HCT116 (cell line): ENCODE measurements around the gene EEF1AKMT2.

ENCODE experiments used
- EGR1 ChIP-seq: IDR thresholded peaks from 2 replicates; pipeline ENCODE4 v1.6.1; 2012; ENCODE audit warnings: low read depth
- ELF1 ChIP-seq: IDR thresholded peaks from 2 replicates; pipeline ENCODE4 v1.6.1; 2012; ENCODE audit warnings: low read depth, borderline replicate concordance
- EZH2phosphoT487 ChIP-seq: fragments of 200-600 bp; IDR thresholded peaks from 2 replicates; pipeline ENCODE4 v1.6.1; 2018; ENCODE audit warnings: antibody characterized with exemption, borderline replicate concordance
- POLR2A ChIP-seq: IDR thresholded peaks from 2 replicates; pipeline ENCODE4 v1.7.0; 2011; ENCODE audit warnings: borderline replicate concordance; ENCODE audit not compliant: insufficient read depth, insufficient read length; ENCODE audit errors: extremely low read depth
- POLR2AphosphoS5 ChIP-seq: IDR thresholded peaks from 2 replicates; pipeline ENCODE4 v1.6.1; 2011; ENCODE audit warnings: mild to moderate bottlenecking, low read depth, low read length, moderate library complexity
- SIN3A ChIP-seq: IDR thresholded peaks from 2 replicates; pipeline ENCODE4 v1.6.1; 2012; ENCODE audit warnings: low read depth
- TCF7L2 ChIP-seq: IDR thresholded peaks from 2 replicates; pipeline ENCODE4 v1.7.0; 2011; ENCODE audit warnings: borderline replicate concordance, inconsistent platforms; ENCODE audit not compliant: insufficient read depth, insufficient read length; ENCODE audit errors: extremely low read depth
- YY1 ChIP-seq: IDR thresholded peaks from 2 replicates; pipeline ENCODE4 v1.6.1; 2011; ENCODE audit warnings: low read length, low read depth, moderate library complexity, mild to moderate bottlenecking; ENCODE audit not compliant: insufficient replicate concordance; ENCODE audit errors: extremely low read depth
- ZNF274 ChIP-seq: fragments of 200-500 bp; sonication (Bioruptor generic); IDR thresholded peaks from 2 replicates; pipeline ENCODE4 v1.6.1; 2014; ENCODE audit warnings: mild to moderate bottlenecking, low read depth, low read length, inconsistent platforms
- TF ChIP-seq, protein P1 (sequence below), 3 experiments: fragments of 200-600 bp in 1 of 3; sonication (generic) in 1 of 3; IDR thresholded peaks in 2 of 3; conservative IDR thresholded peaks in 1 of 3; 2 replicates each; pipeline ENCODE4 v1.5.1; 2012 to 2017; ENCODE audit warnings: low read depth in 2 of 3, low read length in 2 of 3, antibody characterized with exemption in 1 of 3, borderline replicate concordance in 1 of 3, control low read depth in 1 of 3, mild to moderate bottlenecking in 1 of 3, mixed read lengths in 1 of 3, mixed run types in 1 of 3, moderate library complexity in 1 of 3; ENCODE audit not compliant: insufficient read depth in 1 of 3
- TF ChIP-seq, protein P2 (sequence below): IDR thresholded peaks from 2 replicates; pipeline ENCODE4 v1.6.1; 2012; ENCODE audit warnings: low read depth
- TF ChIP-seq, protein P3 (sequence below): IDR thresholded peaks from 2 replicates; pipeline ENCODE4 v1.6.1; 2012
- TF ChIP-seq, protein P4 (sequence below): IDR thresholded peaks from 2 replicates; pipeline ENCODE4 v1.6.1; 2011; ENCODE audit warnings: mild to moderate bottlenecking, low read length, moderate library complexity; ENCODE audit not compliant: insufficient replicate concordance; ENCODE audit errors: extremely low read depth

DNA sequence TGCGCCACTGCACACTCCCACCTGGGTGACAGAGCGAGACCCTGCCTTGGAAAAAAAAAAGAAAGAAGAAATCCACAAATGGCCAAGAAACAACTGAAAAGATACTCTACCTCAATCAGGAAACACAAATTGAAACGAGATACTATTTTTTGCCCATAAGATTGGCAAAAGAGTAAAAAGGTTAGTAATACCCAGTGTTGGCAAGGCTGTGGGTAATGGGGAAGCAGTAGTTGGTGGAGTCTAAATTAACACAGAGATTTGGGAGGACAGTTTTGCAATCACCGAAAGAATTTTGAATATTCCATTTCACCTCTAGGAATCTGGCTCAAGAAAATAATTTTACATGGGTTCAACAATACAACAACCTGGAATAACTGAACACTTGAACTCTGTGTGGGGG is 29.8 kb upstream of the EEF1AKMT2 start:
- TF ChIP-seq, protein P1, sequence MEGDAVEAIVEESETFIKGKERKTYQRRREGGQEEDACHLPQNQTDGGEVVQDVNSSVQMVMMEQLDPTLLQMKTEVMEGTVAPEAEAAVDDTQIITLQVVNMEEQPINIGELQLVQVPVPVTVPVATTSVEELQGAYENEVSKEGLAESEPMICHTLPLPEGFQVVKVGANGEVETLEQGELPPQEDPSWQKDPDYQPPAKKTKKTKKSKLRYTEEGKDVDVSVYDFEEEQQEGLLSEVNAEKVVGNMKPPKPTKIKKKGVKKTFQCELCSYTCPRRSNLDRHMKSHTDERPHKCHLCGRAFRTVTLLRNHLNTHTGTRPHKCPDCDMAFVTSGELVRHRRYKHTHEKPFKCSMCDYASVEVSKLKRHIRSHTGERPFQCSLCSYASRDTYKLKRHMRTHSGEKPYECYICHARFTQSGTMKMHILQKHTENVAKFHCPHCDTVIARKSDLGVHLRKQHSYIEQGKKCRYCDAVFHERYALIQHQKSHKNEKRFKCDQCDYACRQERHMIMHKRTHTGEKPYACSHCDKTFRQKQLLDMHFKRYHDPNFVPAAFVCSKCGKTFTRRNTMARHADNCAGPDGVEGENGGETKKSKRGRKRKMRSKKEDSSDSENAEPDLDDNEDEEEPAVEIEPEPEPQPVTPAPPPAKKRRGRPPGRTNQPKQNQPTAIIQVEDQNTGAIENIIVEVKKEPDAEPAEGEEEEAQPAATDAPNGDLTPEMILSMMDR (IDR thresholded peaks at IDR 0.05 in 2 of 3, conservative IDR thresholded peaks at IDR 0.05 in 1 of 3; ENCODE audit: borderline replicate concordance in 1 of 3, insufficient read depth in 1 of 3, low read depth in 2 of 3, low read length in 2 of 3): no peak
- TF ChIP-seq YY1 (no peak), ZNF274 (no peak), TCF7L2 (no peak), SIN3A (no peak), EZH2phosphoT487 (no peak), POLR2A (no peak), POLR2AphosphoS5 (no peak), ELF1 (no peak), EGR1 (no peak)
- TF ChIP-seq, protein P2, sequence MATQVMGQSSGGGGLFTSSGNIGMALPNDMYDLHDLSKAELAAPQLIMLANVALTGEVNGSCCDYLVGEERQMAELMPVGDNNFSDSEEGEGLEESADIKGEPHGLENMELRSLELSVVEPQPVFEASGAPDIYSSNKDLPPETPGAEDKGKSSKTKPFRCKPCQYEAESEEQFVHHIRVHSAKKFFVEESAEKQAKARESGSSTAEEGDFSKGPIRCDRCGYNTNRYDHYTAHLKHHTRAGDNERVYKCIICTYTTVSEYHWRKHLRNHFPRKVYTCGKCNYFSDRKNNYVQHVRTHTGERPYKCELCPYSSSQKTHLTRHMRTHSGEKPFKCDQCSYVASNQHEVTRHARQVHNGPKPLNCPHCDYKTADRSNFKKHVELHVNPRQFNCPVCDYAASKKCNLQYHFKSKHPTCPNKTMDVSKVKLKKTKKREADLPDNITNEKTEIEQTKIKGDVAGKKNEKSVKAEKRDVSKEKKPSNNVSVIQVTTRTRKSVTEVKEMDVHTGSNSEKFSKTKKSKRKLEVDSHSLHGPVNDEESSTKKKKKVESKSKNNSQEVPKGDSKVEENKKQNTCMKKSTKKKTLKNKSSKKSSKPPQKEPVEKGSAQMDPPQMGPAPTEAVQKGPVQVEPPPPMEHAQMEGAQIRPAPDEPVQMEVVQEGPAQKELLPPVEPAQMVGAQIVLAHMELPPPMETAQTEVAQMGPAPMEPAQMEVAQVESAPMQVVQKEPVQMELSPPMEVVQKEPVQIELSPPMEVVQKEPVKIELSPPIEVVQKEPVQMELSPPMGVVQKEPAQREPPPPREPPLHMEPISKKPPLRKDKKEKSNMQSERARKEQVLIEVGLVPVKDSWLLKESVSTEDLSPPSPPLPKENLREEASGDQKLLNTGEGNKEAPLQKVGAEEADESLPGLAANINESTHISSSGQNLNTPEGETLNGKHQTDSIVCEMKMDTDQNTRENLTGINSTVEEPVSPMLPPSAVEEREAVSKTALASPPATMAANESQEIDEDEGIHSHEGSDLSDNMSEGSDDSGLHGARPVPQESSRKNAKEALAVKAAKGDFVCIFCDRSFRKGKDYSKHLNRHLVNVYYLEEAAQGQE: no peak
- TF ChIP-seq, protein P3, sequence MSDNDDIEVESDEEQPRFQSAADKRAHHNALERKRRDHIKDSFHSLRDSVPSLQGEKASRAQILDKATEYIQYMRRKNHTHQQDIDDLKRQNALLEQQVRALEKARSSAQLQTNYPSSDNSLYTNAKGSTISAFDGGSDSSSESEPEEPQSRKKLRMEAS: no peak
- TF ChIP-seq, protein P4, sequence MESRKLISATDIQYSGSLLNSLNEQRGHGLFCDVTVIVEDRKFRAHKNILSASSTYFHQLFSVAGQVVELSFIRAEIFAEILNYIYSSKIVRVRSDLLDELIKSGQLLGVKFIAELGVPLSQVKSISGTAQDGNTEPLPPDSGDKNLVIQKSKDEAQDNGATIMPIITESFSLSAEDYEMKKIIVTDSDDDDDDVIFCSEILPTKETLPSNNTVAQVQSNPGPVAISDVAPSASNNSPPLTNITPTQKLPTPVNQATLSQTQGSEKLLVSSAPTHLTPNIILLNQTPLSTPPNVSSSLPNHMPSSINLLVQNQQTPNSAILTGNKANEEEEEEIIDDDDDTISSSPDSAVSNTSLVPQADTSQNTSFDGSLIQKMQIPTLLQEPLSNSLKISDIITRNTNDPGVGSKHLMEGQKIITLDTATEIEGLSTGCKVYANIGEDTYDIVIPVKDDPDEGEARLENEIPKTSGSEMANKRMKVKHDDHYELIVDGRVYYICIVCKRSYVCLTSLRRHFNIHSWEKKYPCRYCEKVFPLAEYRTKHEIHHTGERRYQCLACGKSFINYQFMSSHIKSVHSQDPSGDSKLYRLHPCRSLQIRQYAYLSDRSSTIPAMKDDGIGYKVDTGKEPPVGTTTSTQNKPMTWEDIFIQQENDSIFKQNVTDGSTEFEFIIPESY: no peak
